Hepatic stellate cell (primary cell): ENCODE data around the gene LTB4R2.

Experiments
- DNase-seq: peaks from one replicate; pipeline ENCODE4 v3.0.0; 2011; ENCODE audit warnings: low spot score

The LTB4R2 gene

GRCh38 chr14:24299255-24300191 lies 10.4 kb upstream of the LTB4R2 start, which contains the start of the genes DHRS1 and NOP9:
Gene DHRS1, minus strand, starts transcription at chr14:24299780. Its CDS starts 674 bp downstream, at chr14:24299106.
Gene NOP9, plus strand, starts transcription at chr14:24299850. Its CDS starts 105 bp downstream, at chr14:24299955.
- peak; percentile 95 for DNase-seq

GRCh38 chr14:24300326-24300980 lies 9.5 kb upstream of the LTB4R2 start:
- DNase-seq, result no peak

GRCh38 chr14:24304019-24304387 lies 5.9 kb upstream of the LTB4R2 start:
- DNase-seq, result no peak

- no peak for DNase-seq
Measured at GRCh38 chr14:24307156-24307574, 2.8 kb upstream of the LTB4R2 start.

GRCh38 chr14:24307575-24308341 lies 2.2 kb upstream of the LTB4R2 start, which contains the start of gene CIDEB:
Gene CIDEB, minus strand, starts transcription at chr14:24307977. Its CDS starts 119 bp downstream, at chr14:24307858.
- peak; percentile 83 for DNase-seq

GRCh38 chr14:24308342-24309124 lies 1.4 kb upstream of the LTB4R2 start:
- DNase-seq, result no peak

GRCh38 chr14:24310265-24310645 lies 315 bp downstream of the LTB4R2 start:
- no peak for DNase-seq

- peak; percentile 79 for DNase-seq
Measured at GRCh38 chr14:24310646-24311604, 985 bp downstream of the LTB4R2 start, which contains the start of gene LTB4R. Gene LTB4R, plus strand, starts transcription at chr14:24311502. Its CDS starts 4,150 bp downstream, at chr14:24315652.

GRCh38 chr14:24311837-24312615 lies 2.1 kb downstream of the LTB4R2 start:
- no peak for DNase-seq

- no peak for DNase-seq
Measured at GRCh38 chr14:24312736-24313507, 3.0 kb downstream of the LTB4R2 start.

GRCh38 chr14:24313913-24314312 lies 4.0 kb downstream of the LTB4R2 start:
- no peak for DNase-seq

- DNase-seq, result no peak
Measured at GRCh38 chr14:24314377-24315193, 4.6 kb downstream of the LTB4R2 start.

- DNase-seq, result no peak
Measured at GRCh38 chr14:24315243-24315806, 5.4 kb downstream of the LTB4R2 start.

- DNase-seq, result peak; percentile 38
Measured at GRCh38 chr14:24315807-24316596, 6.1 kb downstream of the LTB4R2 start.

GRCh38 chr14:24316597-24316950 lies 6.6 kb downstream of the LTB4R2 start:
- no peak for DNase-seq

- peak; percentile 42 for DNase-seq
Measured at GRCh38 chr14:24317141-24317928, 7.4 kb downstream of the LTB4R2 start.
